H54 (cell line): ENCODE data around the gene THRB.

Source experiments
- DNase-seq: peaks from one replicate; pipeline ENCODE4 v3.0.0; 2011; ENCODE audit warnings: low spot score, mixed read lengths; ENCODE audit not compliant: insufficient read length
- FAIRE-seq: peaks from 3 replicates; lab custom pipeline; 2011; peaks lifted over from hg19 to GRCh38; lab: Jason Lieb, UNC
- POLR2A ChIP-seq: IDR thresholded peaks from 2 replicates; pipeline ENCODE4 v1.6.1; 2011; ENCODE audit warnings: low read depth, mild to moderate bottlenecking, low read length

The THRB gene

GRCh38 chr3:24154013-24154695 lies 340.5 kb downstream of the THRB start:
- no peak for DNase-seq
- FAIRE-seq: peak; percentile 15
- no peak for TF ChIP-seq POLR2A

GRCh38 chr3:24151594-24151993 lies 343.1 kb downstream of the THRB start:
- FAIRE-seq (no peak), DNase-seq (no peak)
- no peak for TF ChIP-seq POLR2A

- no peak for DNase-seq
- no peak for TF ChIP-seq POLR2A
- FAIRE-seq: peak; percentile 81
These were observed 345.6 kb downstream of the THRB start for GRCh38 chr3:24149032-24149431.

GRCh38 chr3:24145981-24146822 lies 348.4 kb downstream of the THRB start:
- no peak for TF ChIP-seq POLR2A
- peak; percentile 40 for DNase-seq
- peak; percentile 84 for FAIRE-seq

DNA sequence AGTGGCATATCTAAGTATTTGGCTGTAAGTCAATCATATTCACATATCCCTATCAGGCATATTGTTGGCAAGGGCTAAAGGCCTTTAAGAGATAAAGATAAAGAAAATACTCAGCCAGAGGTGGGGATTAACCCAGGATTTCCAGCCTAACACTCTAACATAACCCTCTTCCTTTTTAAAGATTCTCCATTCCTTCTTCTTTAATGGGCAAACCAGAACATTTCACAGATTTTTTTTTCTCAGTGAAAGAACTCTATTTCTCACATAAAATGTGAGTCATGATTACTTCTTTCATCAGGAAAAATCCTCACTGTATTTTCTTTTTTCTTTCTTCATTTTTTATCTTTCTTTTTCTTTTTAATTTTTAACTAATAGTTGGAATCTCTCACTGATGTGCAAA lies 349.2 kb downstream of the THRB start:
- TF ChIP-seq POLR2A: no peak
- DNase-seq (no peak), FAIRE-seq (no peak)

- DNase-seq (no peak), FAIRE-seq (no peak)
- no peak for TF ChIP-seq POLR2A
These were observed 352.5 kb downstream of the THRB start for GRCh38 chr3:24142127-24142526.

- DNase-seq (no peak), FAIRE-seq (no peak)
- no peak for TF ChIP-seq POLR2A
These were observed 353.1 kb downstream of the THRB start for GRCh38 chr3:24141548-24141947.

- no peak for TF ChIP-seq POLR2A
- FAIRE-seq (no peak), DNase-seq (no peak)
These were observed 354.9 kb downstream of the THRB start for GRCh38 chr3:24139463-24140412.

DNA sequence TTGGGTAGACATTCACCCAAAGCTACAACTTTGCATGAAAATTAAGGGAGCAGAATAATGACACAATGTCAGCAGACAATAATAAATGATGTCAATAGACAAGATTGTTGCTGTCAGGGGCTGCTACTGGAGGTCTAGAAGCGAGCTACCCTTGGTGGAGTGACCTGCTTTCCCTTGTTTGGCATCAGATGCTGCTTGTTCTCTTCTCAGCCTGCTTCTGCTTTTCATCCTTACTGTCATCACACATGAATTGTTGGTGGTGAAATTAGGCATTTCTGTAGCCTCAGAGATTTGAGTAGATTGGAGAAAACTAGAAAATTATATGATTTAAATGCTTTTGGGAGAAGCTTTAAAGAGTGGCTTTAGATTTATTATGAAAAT lies 355.8 kb downstream of the THRB start:
- DNase-seq (no peak), FAIRE-seq (no peak)
- no peak for TF ChIP-seq POLR2A

DNA sequence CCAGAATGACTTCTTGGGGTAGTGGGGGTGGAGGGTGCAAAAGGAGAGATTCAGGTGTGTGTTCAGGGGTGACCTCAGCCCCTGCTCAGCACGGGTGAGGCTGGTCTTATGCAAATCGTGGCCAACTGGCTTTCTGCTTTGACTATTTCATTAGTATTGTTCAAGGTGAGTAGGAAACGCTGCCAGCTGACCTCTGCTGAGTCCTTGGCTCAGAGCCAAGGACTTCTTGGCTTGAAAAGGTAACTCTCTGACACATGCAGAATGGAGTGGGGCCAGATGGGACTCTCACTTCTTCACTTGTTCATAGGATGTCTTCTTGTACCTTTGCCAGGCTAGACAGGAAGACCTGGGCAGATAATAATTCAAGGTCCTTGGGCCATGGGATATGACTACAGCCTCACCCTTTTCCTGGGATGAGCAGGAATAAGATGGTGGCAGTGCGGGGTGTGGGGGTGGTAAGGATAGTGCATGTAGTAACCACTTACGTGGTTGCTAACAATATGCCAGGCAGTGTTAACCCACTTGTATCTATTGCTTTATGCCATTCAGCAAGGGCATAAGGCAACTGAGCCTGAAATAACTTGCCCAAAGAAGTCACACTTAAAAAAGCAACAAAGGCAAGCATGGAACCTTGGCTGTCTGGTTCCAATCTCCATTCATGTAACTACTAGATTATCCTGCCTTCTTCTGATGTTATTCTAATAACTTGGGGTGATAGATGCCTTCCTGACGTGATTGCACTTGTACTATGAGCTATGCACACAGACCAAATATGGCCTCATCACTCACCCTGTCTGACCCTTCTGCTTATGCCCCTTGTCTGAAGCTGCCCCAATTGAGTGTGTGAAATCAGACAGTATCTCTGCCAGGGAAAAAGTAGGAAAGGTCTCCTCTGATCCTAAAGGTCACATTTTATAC lies 356.4 kb downstream of the THRB start:
- TF ChIP-seq POLR2A: no peak
- FAIRE-seq (no peak), DNase-seq (no peak)

DNA sequence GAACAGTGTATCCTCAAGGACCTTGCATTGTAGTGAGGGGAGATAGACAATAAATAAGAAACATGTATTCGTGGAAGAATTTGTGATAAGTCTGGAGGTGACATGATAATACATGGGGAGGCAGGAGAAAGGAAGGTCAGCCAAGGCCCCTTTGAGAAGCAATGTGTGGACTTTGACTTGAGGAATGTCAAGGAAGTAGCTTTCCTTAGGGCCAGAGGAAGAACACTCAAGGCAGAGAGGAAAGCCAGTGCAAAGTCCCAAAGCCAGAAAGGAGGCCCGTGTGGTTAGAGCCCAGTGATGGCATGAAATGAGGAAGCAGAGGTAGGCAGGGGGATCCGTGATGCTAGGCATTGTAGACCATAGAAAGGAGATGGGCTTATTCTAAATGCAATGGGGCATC lies 357.3 kb downstream of the THRB start:
- no peak for DNase-seq
- no peak for TF ChIP-seq POLR2A
- FAIRE-seq: no peak

GRCh38 chr3:24136624-24137310 lies 357.9 kb downstream of the THRB start:
- TF ChIP-seq POLR2A: no peak
- no peak for FAIRE-seq

More at GRCh38 chr3:24136624-24137310, 357.9 kb downstream of the THRB start:
- DNase-seq: no peak
